IMR-90 (cell line): ENCODE results near the gene MTFR2. TPM values are rescaled to one million over a fixed set of nuclear protein-coding genes. Genes with fewer than 3 reads are reported as not detected.

Experiments
- ATAC-seq: fragments of 200-7000 bp; cut with Tn5 transposase; 2 replicates; pipeline ENCODE4 v1.9.1; 2020; ENCODE audit warnings: low read depth, mild to moderate bottlenecking, moderate library complexity
- BruUV-seq: library from RNA; stranded (reverse); fragments of 400-500 nt; replicated peaks from 2 replicates; lab custom pipeline; 2021; lab: Mats Ljungman, UMichigan
- CTCF ChIA-PET: fragments of 300-600 bp; formaldehyde crosslinking; extraction: SDS; loops from one replicate; lab custom pipeline; 2021; ENCODE audit warnings: antibody characterized with exemption; lab: Yijun Ruan, JAX
- POLR2A ChIA-PET: fragments of 300-600 bp; sonication (Branson Sonifier 250); formaldehyde crosslinking; loops from one replicate; lab custom pipeline; 2022; ENCODE audit warnings: antibody characterized with exemption; ENCODE audit not compliant: unreplicated experiment; lab: Charles Lee
- DNase-seq: peaks from one replicate; pipeline ENCODE4 v3.0.0; 2013
- H2AFZ ChIP-seq: replicated peaks from 2 replicates; pipeline ENCODE3; 2013; ENCODE audit warnings: low read length, mild to moderate bottlenecking; ENCODE audit not compliant: poor library complexity
- H2AK5ac ChIP-seq: 2 replicates; pipeline ENCODE4 v1.6.1; 2013; ENCODE audit warnings: low read depth, low read length, inconsistent platforms
- H2AK9ac ChIP-seq: replicated peaks from 2 replicates; pipeline ENCODE3; 2013; ENCODE audit warnings: mild to moderate bottlenecking, low read depth, low read length, moderate library complexity; ENCODE audit not compliant: poor library complexity
- H2BK120ac ChIP-seq: 2 replicates; pipeline ENCODE4 v1.6.1; 2013; ENCODE audit warnings: low read depth, low read length, inconsistent platforms
- H2BK15ac ChIP-seq: 3 replicates; pipeline ENCODE4 v1.6.1; 2013; ENCODE audit warnings: low read depth, low read length, inconsistent platforms
- H2BK20ac ChIP-seq: 2 replicates; pipeline ENCODE4 v1.6.1; 2013; ENCODE audit warnings: low read depth, mild to moderate bottlenecking, inconsistent platforms, low read length, moderate library complexity
- H2BK5ac ChIP-seq: 2 replicates; pipeline ENCODE4 v1.6.1; 2013; ENCODE audit warnings: mild to moderate bottlenecking, low read depth, low read length, inconsistent platforms; ENCODE audit not compliant: poor library complexity, severe bottlenecking
- H3K14ac ChIP-seq: replicated peaks from 2 replicates; pipeline ENCODE4 v1.6.1; 2013; ENCODE audit warnings: low read depth, low read length, inconsistent platforms
- H3K18ac ChIP-seq: 2 replicates; pipeline ENCODE4 v1.6.1; 2013; ENCODE audit warnings: low read depth, low read length, control low read depth
- H3K23ac ChIP-seq: 2 replicates; pipeline ENCODE4 v1.6.1; 2013; ENCODE audit warnings: low read depth, low read length, inconsistent platforms
- H3K27ac ChIP-seq: 2 replicates; pipeline ENCODE4 v1.5.1; 2013; ENCODE audit warnings: mild to moderate bottlenecking, control low read depth, low read length; ENCODE audit not compliant: insufficient read depth
- H3K27me3 ChIP-seq: 2 replicates; pipeline ENCODE4 v1.6.1; 2013; ENCODE audit warnings: low read length; ENCODE audit not compliant: control insufficient read depth, insufficient read depth
- H3K36me3 ChIP-seq: 2 replicates; pipeline ENCODE4 v1.6.1; 2013; ENCODE audit warnings: low read length, mixed read lengths; ENCODE audit not compliant: control insufficient read depth, insufficient read depth
- H3K4ac ChIP-seq: 2 replicates; pipeline ENCODE4 v1.6.1; 2013; ENCODE audit warnings: low read depth, low read length, inconsistent platforms
- H3K4me1 ChIP-seq: 2 replicates; pipeline ENCODE4 v1.6.1; 2013; ENCODE audit warnings: low read length, mixed read lengths; ENCODE audit not compliant: control insufficient read depth, insufficient read depth
- H3K4me2 ChIP-seq: 2 replicates; pipeline ENCODE4 v1.6.1; 2013; ENCODE audit warnings: low read depth, mild to moderate bottlenecking, control low read depth, low read length, moderate library complexity
- H3K4me3 ChIP-seq: 2 replicates; pipeline ENCODE4 v1.5.1; 2013; ENCODE audit warnings: low read depth, mild to moderate bottlenecking, control low read depth, low read length, moderate library complexity; ENCODE audit not compliant: insufficient read depth
- H3K56ac ChIP-seq: 2 replicates; pipeline ENCODE4 v1.6.1; 2013; ENCODE audit warnings: low read length, inconsistent platforms; ENCODE audit not compliant: insufficient read depth; ENCODE audit errors: extremely low read depth
- H3K79me1 ChIP-seq, 2 experiments: 2 replicates each; pipeline ENCODE4 v1.6.1; 2013; ENCODE audit warnings: low read length in 2 of 2, inconsistent platforms in 1 of 2, low read depth in 1 of 2
- H3K9ac ChIP-seq: 2 replicates; pipeline ENCODE4 v1.6.1; 2013; ENCODE audit warnings: low read depth, low read length, control low read depth
- H3K9me1 ChIP-seq: 2 replicates; pipeline ENCODE4 v1.6.1; 2013; ENCODE audit warnings: low read length, inconsistent platforms; ENCODE audit not compliant: insufficient read depth
- H3K9me3 ChIP-seq: 2 replicates; pipeline ENCODE4 v1.6.1; 2013; ENCODE audit warnings: low read length; ENCODE audit not compliant: control insufficient read depth, insufficient read depth
- H4K20me1 ChIP-seq: 2 replicates; pipeline ENCODE4 v1.6.1; 2013; ENCODE audit warnings: low read length, inconsistent platforms; ENCODE audit not compliant: insufficient read depth
- H4K5ac ChIP-seq: 2 replicates; pipeline ENCODE4 v1.6.1; 2013; ENCODE audit warnings: mild to moderate bottlenecking, low read depth, low read length, control low read depth
- H4K8ac ChIP-seq, 2 experiments: 2 replicates each; pipeline ENCODE4 v1.6.1; 2013; ENCODE audit warnings: low read depth in 2 of 2, low read length in 2 of 2, control low read depth in 1 of 2, inconsistent platforms in 1 of 2
- H4K91ac ChIP-seq: 2 replicates; pipeline ENCODE4 v1.6.1; 2013; ENCODE audit warnings: low read depth, low read length, inconsistent platforms; ENCODE audit not compliant: insufficient read depth
- FOS ChIP-seq: fragments of 150-350 bp; IDR thresholded peaks from 2 replicates; pipeline ENCODE4 v1.6.1; 2016; ENCODE audit warnings: low read depth, low read length
- MXI1 ChIP-seq: IDR thresholded peaks from 2 replicates; pipeline ENCODE4 v1.6.1; 2012; ENCODE audit warnings: low read depth, mild to moderate bottlenecking, low read length, moderate library complexity, borderline replicate concordance
- RFX5 ChIP-seq: IDR thresholded peaks from 2 replicates; pipeline ENCODE4 v1.8.0; 2012; ENCODE audit warnings: low read depth, mild to moderate bottlenecking, low read length, moderate library complexity
- WGBS, 2 experiments: methylation state at CpG; one replicate each; pipeline versions ENCODE4 v1.1.5 to v1.1.7; 2013; ENCODE audit warnings: missing lambda C conversion rate in 2 of 2; ENCODE audit not compliant: insufficient read length in 1 of 2; ENCODE audit errors: extremely low coverage in 2 of 2; 5-methylcytosine and 5-hydroxymethylcytosine counted together
- dilution Hi-C: fragments of 300-500 bp; cut with HindIII; formaldehyde crosslinking; loops from one replicate; pipeline ENCODE4 v1.14.3; 2018; ENCODE audit warnings: low sequenced_read_pairs; ENCODE audit not compliant: unreplicated experiment
- in situ Hi-C: fragments of 300-500 bp; cut with MboI; formaldehyde crosslinking; loops from 3 replicates; pipeline ENCODE4 v1.14.3; 2019; ENCODE audit warnings: low sequenced_read_pairs, inconsistent platforms, mixed read lengths
- intact Hi-C: fragments of 100-400 bp; cut with micrococcal nuclease; formaldehyde crosslinking; loops from 2 replicates; pipeline ENCODE4 v1.10.0; 2022
- polyA plus RNA-seq, 3 experiments: library from polyadenylated mRNA; depleted of rRNA; stranded (reverse); fragments of >200 nt; gene quantifications; 2 replicates each; pipeline ENCODE4 v1.2.3, GENCODE V29; 2012; ENCODE audit warnings: low replicate concordance in 1 of 3
- total RNA-seq: library from RNA; depleted of rRNA; stranded (reverse); fragments of >200 nt; gene quantifications from 2 replicates; pipeline ENCODE4 v1.2.3, GENCODE V29; 2012

MTFR2 gene
- total and polyA plus RNA-seq, 2 of the 4 experiments (the other 2 are of a cell fraction): 0.72 to 7.2 TPM

- no peaks in the 10 kb centered on the region; the same call in 1 of the 2 replicates for H3K27me3 ChIP-seq
- no peak overlapping the region for H2BK20ac ChIP-seq
- POLR2A ChIA-PET: no interaction called here
- no peak overlapping the region for H3K56ac ChIP-seq
- H4K91ac ChIP-seq: no peak overlapping the region
- H2BK15ac ChIP-seq: no peak overlapping the region
- no peaks in the 10 kb centered on the region for H3K36me3 ChIP-seq
- H2AK5ac ChIP-seq: no peak overlapping the region
- H2BK5ac ChIP-seq: no peak overlapping the region
- H3K9me1 ChIP-seq: no peaks in the 10 kb centered on the region; the same call in 1 of the 2 replicates
- no peaks in the 10 kb centered on the region for H3K79me1 ChIP-seq
- no peaks in the 10 kb centered on the region for H4K20me1 ChIP-seq
- no peak for DNase-seq
- intact Hi-C loops: loop anchor here (5.0 kb wide), 1 partner anchor 253 kb away; no protein-coding TSS in a partner anchor
- H3K4me3 ChIP-seq: no peak overlapping the region
- no peak overlapping the region for H3K9ac ChIP-seq
- H3K4me1 ChIP-seq: 0 out of 2 replicates have a peak, but pooled peaks cover 2% of the 10 kb centered on the region
- TF ChIP-seq MXI1 (no peak), RFX5 (no peak), FOS (no peak)
- no peak overlapping the region for H3K14ac ChIP-seq
- no peak overlapping the region for H2AFZ ChIP-seq
- in situ Hi-C loops: loop anchor here (25.0 kb wide), 1 partner anchor 493 kb away; the partner anchor contains the start of gene MAP3K5
- H3K9me3 ChIP-seq: no peaks in the 10 kb centered on the region
- CTCF ChIA-PET: interaction anchor here (0.5 kb wide), 1 partner anchor 12 kb away, joined by 3 read pairs; no protein-coding TSS in a partner anchor
- no peak overlapping the region for H3K4ac ChIP-seq
- WGBS, 2 experiments: 100% methylated on average over 1 of the region's 3 CpGs; no CpG with 5 or more reads in 1 of the 2 experiments
- H4K8ac ChIP-seq: no peak overlapping the region
- no peak overlapping the region for H2BK120ac ChIP-seq
- no peak for ATAC-seq
- no peak overlapping the region for H3K4me2 ChIP-seq
- BruUV-seq: no TSS peak
- no peak overlapping the region for H3K27ac ChIP-seq
- H4K5ac ChIP-seq: no peak overlapping the region
- H2AK9ac ChIP-seq: no peak overlapping the region
- no peak overlapping the region for H3K18ac ChIP-seq
- dilution Hi-C loops: no loop called here
- H3K23ac ChIP-seq: no peak overlapping the region
Observed at GRCh38 chr6:136294621-136295020, 44.5 kb upstream of the MTFR2 start.
